HepG2 (cell line): ENCODE results near the gene AP3D1. TPM values are rescaled to one million over a fixed set of nuclear protein-coding genes. Genes with fewer than 3 reads are reported as not detected.
A peak's percentile ranks its signal among the peaks of the same experiment; 100 is the strongest.

Experiments
- AGO2 ChIP-seq: fragments of 200-400 bp; formaldehyde crosslinking; optimal IDR thresholded peaks from 2 replicates; pipeline ENCODE3; 2017; ENCODE audit warnings: mild to moderate bottlenecking, low read depth, low read length, moderate library complexity
- EEA1 ChIP-seq: sonication (generic); formaldehyde crosslinking; IDR thresholded peaks from 2 replicates; pipeline ENCODE4 v1.5.1; 2020; ENCODE audit warnings: mild to moderate bottlenecking, missing genetic modification reagents, borderline replicate concordance
- ERF ChIP-seq: IDR thresholded peaks from 2 replicates; pipeline ENCODE4 v1.6.1; 2018; ENCODE audit warnings: missing biosample characterization, missing genetic modification reagents
- GATAD2A ChIP-seq: IDR thresholded peaks from 2 replicates; pipeline ENCODE4 v1.6.1; 2016
- GTF3A ChIP-seq: sonication (generic); formaldehyde crosslinking; conservative IDR thresholded peaks from 2 replicates; pipeline ENCODE4 v1.4.0; 2020; ENCODE audit warnings: mild to moderate bottlenecking, missing genetic modification reagents
- MEIS1 ChIP-seq: sonication (generic); formaldehyde crosslinking; IDR thresholded peaks from 2 replicates; pipeline ENCODE4 v1.9.0; 2021; ENCODE audit warnings: mild to moderate bottlenecking, missing genetic modification reagents, moderate library complexity, borderline replicate concordance
- MYNN ChIP-seq: sonication (generic); formaldehyde crosslinking; IDR thresholded peaks from 2 replicates; pipeline ENCODE4 v1.4.0; 2020; ENCODE audit warnings: mild to moderate bottlenecking, low read depth, missing genetic modification reagents
- RAD51 ChIP-seq: fragments of 450-650 bp; IDR thresholded peaks from 2 replicates; pipeline ENCODE4 v1.6.1; 2016; ENCODE audit warnings: borderline replicate concordance
- SAP130 ChIP-seq: IDR thresholded peaks from 2 replicates; pipeline ENCODE4 v1.6.1; 2016; ENCODE audit warnings: low read depth
- TAF15 ChIP-seq: fragments of 200-400 bp; formaldehyde crosslinking; IDR thresholded peaks from one replicate; pipeline ENCODE4 v1.6.1; 2018; ENCODE audit warnings: mild to moderate bottlenecking, low read depth, low read length; ENCODE audit not compliant: poor library complexity, severe bottlenecking
- TBX2 ChIP-seq: sonication (generic); formaldehyde crosslinking; IDR thresholded peaks from 2 replicates; pipeline ENCODE4 v1.5.0; 2020; ENCODE audit warnings: missing genetic modification reagents, mild to moderate bottlenecking, borderline replicate concordance
- ZBTB3 ChIP-seq: sonication (generic); formaldehyde crosslinking; IDR thresholded peaks from 2 replicates; pipeline ENCODE4 v1.4.0; 2020; ENCODE audit warnings: low read depth, mild to moderate bottlenecking, moderate library complexity, missing genetic modification reagents, borderline replicate concordance
- ZNF230 ChIP-seq: sonication (generic); formaldehyde crosslinking; IDR thresholded peaks from 2 replicates; pipeline ENCODE4 v1.4.0; 2020; ENCODE audit warnings: mild to moderate bottlenecking, missing genetic modification reagents
- ZNF354B ChIP-seq: sonication (generic); formaldehyde crosslinking; IDR thresholded peaks from 2 replicates; pipeline ENCODE4 v1.8.0; 2022; ENCODE audit warnings: mild to moderate bottlenecking, missing genetic modification reagents
- ZNF629 ChIP-seq: sonication (generic); formaldehyde crosslinking; conservative IDR thresholded peaks from 2 replicates; pipeline ENCODE4 v1.5.0; 2020; ENCODE audit warnings: missing genetic modification reagents
- ZNF790 ChIP-seq: sonication (generic); formaldehyde crosslinking; IDR thresholded peaks from 2 replicates; pipeline ENCODE4 v1.8.0; 2022; ENCODE audit warnings: missing genetic modification reagents, mild to moderate bottlenecking, borderline replicate concordance
- ZSCAN20 ChIP-seq: sonication (generic); formaldehyde crosslinking; IDR thresholded peaks from 2 replicates; pipeline ENCODE4 v1.4.0; 2020; ENCODE audit warnings: missing genetic modification reagents, mild to moderate bottlenecking, borderline replicate concordance
- ZSCAN9 ChIP-seq: IDR thresholded peaks from 2 replicates; pipeline ENCODE4 v1.6.1; 2016; ENCODE audit warnings: borderline replicate concordance
- polyA plus RNA-seq, 8 experiments: library from polyadenylated mRNA; depleted of rRNA in 3 of 8; stranded (reverse) in 7 of 8; unstranded in 1 of 8; fragments of >200 nt; fragmentation: Illumina TruSeq in 4 of 8; extraction: Trizol in 4 of 8; gene quantifications; 2 replicates each; pipeline versions ENCODE4 v1.2.1 to v1.2.3, GENCODE V29; 2011 to 2016; ENCODE audit warnings: low read depth in 4 of 8, missing spikeins in 1 of 8, mixed read lengths in 1 of 8; ENCODE audit not compliant: insufficient read depth in 1 of 8
- total RNA-seq, 5 experiments: library from RNA; depleted of rRNA; stranded (reverse); fragments of >200 nt; fragmentation: Illumina TruSeq; extraction: Trizol; gene quantifications; 2 replicates each; pipeline ENCODE4 v1.2.3, GENCODE V29; 2016; ENCODE audit warnings: low read depth in 1 of 5
- TF ChIP-seq, protein P1 (sequence below): sonication (generic); formaldehyde crosslinking; IDR thresholded peaks from 2 replicates; pipeline ENCODE4 v1.4.0; 2020; ENCODE audit warnings: mild to moderate bottlenecking, missing genetic modification reagents
- TF ChIP-seq, protein P2 (sequence below): sonication (generic); formaldehyde crosslinking; IDR thresholded peaks from 2 replicates; pipeline ENCODE4 v1.8.0; 2022; ENCODE audit warnings: mild to moderate bottlenecking, missing genetic modification reagents
- TF ChIP-seq, protein P3 (sequence below): sonication (generic); formaldehyde crosslinking; conservative IDR thresholded peaks from 2 replicates; pipeline ENCODE4 v1.4.0; 2020; ENCODE audit warnings: missing genetic modification reagents

The AP3D1 gene
- total and polyA plus RNA-seq, 2 of the 13 experiments (the other 11 are each of a cell fraction or from before 2014, with no cell fraction given), result 68.0 to 82.6 TPM

DNA sequence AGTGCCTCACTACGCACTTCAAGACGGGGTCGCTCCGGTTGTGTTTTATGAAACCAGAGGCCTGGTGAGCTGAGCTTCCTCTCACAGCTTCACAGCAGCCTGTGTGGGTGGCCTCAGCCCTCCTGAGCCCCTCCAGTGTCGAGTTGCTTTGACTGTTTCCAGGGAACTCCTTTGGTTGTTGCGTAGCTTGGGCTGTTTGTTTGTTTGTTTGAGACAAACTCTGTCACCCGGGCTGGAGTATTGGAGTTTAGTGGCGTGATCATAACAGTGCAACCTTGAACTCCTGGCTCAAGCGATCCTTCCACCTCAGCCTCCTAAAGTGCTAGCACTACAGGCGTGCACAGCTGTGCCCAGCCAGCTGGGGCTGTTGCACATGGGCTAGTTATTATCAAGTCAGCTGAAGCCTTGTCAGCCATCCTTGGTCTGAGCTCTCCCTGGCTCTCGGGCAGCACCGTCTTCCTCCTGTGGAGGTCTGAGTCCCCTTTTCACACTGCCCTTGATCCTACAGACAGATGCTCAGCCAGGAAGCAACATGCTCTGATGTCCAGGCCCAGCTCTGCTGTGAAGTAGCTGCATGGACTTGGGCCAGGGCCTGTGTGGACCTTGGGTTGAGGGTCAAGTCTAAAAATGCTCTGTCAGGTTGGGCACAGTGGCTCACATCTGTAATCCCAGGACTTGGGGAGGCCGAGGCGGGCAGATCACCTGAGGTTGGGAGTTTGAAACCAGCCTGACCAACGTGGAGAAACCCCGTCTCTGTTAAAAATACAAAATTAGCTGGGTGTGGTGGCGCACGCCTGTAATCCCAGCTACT is 22.6 kb upstream of the AP3D1 start (continued):
- TF ChIP-seq MEIS1 (CRISPR knock-in tag) (0 out of 2 replicates have a peak, but pooled peaks have one; percentile 7), AGO2 (peak; percentile 3), TAF15 (no peak), GTF3A (CRISPR knock-in tag) (no peak), ZNF629 (CRISPR knock-in tag) (no peak), GATAD2A (peak; percentile 58), ZNF230 (CRISPR knock-in tag) (0 out of 2 replicates have a peak, but pooled peaks have one; percentile 2), EEA1 (CRISPR knock-in tag) (0 out of 2 replicates have a peak, but pooled peaks have one; percentile 0), ZSCAN20 (CRISPR knock-in tag) (no peak), MYNN (CRISPR knock-in tag) (no peak), TBX2 (CRISPR knock-in tag) (peak; percentile 60; the same call in 1 of the 2 replicates), ERF (peak; percentile 43; the same call in 1 of the 2 replicates), ZBTB3 (no peak), ZSCAN9 (CRISPR knock-in tag) (no peak), ZNF354B (CRISPR knock-in tag) (no peak), RAD51 (no peak), SAP130 (CRISPR knock-in tag) (peak; percentile 72), ZNF790 (CRISPR knock-in tag) (no peak)
- TF ChIP-seq, protein P1, sequence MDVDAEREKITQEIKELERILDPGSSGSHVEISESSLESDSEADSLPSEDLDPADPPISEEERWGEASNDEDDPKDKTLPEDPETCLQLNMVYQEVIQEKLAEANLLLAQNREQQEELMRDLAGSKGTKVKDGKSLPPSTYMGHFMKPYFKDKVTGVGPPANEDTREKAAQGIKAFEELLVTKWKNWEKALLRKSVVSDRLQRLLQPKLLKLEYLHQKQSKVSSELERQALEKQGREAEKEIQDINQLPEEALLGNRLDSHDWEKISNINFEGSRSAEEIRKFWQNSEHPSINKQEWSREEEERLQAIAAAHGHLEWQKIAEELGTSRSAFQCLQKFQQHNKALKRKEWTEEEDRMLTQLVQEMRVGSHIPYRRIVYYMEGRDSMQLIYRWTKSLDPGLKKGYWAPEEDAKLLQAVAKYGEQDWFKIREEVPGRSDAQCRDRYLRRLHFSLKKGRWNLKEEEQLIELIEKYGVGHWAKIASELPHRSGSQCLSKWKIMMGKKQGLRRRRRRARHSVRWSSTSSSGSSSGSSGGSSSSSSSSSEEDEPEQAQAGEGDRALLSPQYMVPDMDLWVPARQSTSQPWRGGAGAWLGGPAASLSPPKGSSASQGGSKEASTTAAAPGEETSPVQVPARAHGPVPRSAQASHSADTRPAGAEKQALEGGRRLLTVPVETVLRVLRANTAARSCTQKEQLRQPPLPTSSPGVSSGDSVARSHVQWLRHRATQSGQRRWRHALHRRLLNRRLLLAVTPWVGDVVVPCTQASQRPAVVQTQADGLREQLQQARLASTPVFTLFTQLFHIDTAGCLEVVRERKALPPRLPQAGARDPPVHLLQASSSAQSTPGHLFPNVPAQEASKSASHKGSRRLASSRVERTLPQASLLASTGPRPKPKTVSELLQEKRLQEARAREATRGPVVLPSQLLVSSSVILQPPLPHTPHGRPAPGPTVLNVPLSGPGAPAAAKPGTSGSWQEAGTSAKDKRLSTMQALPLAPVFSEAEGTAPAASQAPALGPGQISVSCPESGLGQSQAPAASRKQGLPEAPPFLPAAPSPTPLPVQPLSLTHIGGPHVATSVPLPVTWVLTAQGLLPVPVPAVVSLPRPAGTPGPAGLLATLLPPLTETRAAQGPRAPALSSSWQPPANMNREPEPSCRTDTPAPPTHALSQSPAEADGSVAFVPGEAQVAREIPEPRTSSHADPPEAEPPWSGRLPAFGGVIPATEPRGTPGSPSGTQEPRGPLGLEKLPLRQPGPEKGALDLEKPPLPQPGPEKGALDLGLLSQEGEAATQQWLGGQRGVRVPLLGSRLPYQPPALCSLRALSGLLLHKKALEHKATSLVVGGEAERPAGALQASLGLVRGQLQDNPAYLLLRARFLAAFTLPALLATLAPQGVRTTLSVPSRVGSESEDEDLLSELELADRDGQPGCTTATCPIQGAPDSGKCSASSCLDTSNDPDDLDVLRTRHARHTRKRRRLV (CRISPR knock-in tag), result no peak
- TF ChIP-seq, protein P2, sequence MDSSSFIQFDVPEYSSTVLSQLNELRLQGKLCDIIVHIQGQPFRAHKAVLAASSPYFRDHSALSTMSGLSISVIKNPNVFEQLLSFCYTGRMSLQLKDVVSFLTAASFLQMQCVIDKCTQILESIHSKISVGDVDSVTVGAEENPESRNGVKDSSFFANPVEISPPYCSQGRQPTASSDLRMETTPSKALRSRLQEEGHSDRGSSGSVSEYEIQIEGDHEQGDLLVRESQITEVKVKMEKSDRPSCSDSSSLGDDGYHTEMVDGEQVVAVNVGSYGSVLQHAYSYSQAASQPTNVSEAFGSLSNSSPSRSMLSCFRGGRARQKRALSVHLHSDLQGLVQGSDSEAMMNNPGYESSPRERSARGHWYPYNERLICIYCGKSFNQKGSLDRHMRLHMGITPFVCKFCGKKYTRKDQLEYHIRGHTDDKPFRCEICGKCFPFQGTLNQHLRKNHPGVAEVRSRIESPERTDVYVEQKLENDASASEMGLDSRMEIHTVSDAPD (CRISPR knock-in tag), result no peak
- TF ChIP-seq, protein P3, sequence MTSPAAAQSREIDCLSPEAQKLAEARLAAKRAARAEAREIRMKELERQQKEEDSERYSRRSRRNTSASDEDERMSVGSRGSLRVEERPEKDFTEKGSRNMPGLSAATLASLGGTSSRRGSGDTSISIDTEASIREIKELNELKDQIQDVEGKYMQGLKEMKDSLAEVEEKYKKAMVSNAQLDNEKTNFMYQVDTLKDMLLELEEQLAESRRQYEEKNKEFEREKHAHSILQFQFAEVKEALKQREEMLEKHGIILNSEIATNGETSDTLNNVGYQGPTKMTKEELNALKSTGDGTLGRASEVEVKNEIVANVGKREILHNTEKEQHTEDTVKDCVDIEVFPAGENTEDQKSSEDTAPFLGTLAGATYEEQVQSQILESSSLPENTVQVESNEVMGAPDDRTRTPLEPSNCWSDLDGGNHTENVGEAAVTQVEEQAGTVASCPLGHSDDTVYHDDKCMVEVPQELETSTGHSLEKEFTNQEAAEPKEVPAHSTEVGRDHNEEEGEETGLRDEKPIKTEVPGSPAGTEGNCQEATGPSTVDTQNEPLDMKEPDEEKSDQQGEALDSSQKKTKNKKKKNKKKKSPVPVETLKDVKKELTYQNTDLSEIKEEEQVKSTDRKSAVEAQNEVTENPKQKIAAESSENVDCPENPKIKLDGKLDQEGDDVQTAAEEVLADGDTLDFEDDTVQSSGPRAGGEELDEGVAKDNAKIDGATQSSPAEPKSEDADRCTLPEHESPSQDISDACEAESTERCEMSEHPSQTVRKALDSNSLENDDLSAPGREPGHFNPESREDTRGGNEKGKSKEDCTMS, result no peak
